ENCODE results near the gene CALML3. TPM values are rescaled to one million over a fixed set of nuclear protein-coding genes. Genes with fewer than 3 reads are reported as not detected.

CALML3 gene
- total RNA-seq, 1 donor from 2014 or later = not detected

DNA sequence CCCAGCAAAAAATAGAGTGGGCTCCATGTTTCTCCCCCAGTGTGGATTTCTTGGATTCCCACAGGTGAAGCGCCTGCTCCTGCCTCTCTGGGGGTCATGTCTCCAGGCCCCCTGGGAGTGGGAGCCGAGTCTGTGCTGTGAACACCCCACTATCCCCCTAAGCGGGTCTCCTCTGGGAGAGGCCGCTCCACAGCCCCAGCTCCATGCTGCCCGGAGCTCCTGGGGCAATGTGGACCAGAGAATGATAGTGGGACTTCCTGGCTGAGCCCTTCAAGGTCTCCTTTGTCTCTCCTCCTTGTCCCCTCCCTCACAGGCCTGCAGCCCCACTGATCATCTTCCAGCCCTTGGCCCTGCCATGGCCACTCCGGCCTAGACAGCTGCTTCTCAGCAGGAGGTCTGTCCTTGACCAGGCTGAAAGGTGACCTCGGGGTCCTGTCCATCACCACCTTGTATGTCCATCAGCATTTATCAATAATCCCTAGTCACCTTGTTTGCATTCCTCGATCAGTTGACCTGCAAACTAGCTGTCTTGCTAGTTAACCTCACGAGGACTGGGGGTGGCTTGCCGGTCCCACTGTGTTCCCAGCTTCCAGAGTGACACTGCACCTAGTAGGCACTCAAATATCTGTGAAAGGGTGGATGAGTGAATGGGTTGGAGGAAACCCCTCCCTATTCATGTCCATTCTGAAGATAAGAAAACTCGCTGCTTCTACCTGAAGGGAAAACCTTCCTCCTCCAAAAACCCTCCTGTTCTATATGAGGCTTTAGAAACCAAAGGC, 776 bp upstream of the CALML3 start:
- DNase-seq (ENCODE audit: low spot score) = peak; percentile 27
- ATAC-seq = no peak

DNA sequence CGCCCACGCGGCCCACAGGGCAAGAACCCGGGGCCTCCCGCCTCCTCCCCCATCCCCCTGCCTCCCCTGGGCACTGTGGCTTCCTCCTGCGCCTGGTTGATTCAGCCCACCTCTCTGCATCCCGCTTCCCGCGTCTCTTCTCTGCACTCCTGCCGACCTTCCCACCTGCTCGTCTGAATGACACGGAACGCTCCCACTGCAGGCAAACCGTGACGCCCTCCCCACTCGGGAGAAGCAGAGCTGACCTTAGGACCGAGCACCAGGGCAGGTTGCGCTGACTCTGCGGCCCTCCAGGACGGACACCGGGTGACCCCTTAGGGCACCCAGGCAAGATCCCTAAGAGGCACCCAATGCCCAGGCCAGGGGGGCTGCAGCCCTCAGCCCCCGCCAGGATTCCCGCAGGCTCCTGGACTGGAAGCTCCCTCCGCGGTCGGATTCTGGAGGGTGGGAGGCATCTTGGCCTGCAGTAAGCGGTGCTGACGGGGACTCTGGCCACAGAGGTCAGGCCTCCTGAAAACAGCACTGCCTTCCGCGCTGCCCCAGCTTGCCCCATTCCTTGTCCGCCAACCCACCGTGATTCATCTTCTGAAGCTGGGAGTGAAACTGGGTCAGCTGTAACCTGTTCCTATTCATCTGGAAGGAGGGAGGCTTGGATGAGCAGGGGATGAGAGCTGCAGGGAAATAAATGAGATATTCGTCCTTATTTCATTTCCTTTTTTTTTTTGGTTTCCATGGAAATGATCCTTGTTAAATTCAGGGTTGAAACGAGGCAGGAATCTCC, 990 bp downstream of the CALML3 start:
- ATAC-seq = no peak
- DNase-seq (ENCODE audit: low spot score) = peak; percentile 41

DNA sequence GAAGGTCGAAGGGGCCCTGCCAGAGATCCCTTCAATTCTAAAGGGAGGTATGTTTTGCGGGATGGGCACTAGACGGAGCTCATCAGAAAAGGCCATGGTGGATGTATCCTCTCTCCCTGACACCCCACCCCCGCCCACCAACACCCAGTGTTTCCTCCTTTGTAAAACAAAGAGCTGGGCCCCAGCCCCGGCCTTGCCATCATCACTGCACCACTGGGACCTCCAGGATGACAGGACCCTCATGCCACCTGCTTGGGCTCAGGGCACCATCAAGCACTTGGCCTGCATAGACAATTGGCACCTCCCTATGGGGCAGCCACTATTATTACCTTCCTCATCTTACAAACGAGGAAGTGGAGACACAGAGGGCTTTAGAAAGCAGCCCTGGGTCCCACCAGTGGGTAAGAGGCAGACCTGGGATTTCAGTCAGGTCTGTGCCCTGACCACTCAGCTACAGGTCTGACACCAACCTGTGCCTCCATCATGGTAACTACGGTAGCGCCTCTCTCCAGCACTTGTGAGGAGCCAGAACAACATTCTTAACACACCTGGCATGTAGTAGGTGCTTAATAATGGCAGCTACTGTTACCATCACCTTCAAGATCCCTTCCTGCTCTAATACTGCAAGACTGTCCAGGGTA, 2.0 kb downstream of the CALML3 start:
- no peak for ATAC-seq
- peak; percentile 40 for DNase-seq (ENCODE audit: low spot score)

DNA sequence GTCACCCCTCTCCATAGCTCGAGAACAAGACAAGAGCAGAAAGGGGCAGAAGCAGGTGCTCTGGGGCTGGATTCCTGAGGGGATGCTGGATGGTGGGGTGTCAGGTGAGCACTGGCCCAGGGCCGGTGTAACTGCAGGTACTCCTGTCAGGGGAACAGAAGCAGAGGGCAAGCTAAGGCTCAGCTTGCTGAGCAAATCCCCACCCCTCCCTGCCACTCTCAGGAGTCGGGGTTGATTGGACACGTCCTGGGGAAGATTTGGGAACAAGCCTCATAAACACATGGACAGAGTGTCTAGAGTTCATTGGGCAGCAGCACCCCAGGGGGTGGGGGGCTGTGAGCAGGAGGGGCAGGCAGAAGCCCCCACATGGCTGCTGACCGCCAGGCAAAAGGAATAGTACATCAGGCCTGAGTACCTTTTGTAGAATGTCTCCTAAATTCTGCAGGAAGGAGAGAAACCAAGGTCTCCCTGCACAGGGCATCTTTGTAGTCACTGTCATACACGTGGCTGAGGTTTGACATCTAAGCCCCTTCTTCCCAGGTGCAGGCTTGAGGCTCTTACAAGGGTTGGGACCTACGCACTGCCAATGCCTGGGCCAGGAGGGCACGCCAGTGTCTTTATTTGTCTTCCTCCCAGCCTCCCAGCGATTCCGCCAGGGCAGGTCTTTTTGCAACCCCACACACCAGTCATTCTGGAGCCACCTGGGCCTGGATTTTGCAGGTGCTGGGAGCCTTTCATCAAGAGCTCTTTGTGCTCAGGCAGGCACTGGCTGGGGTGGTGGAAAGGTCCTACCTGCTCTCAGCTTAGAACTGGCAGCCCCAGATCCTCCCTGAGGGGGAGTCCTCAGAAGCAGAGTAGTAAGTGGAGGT, 2.8 kb downstream of the CALML3 start:
- DNase-seq (ENCODE audit: low spot score) = peak; percentile 78
- peak; percentile 69 for ATAC-seq

DNA sequence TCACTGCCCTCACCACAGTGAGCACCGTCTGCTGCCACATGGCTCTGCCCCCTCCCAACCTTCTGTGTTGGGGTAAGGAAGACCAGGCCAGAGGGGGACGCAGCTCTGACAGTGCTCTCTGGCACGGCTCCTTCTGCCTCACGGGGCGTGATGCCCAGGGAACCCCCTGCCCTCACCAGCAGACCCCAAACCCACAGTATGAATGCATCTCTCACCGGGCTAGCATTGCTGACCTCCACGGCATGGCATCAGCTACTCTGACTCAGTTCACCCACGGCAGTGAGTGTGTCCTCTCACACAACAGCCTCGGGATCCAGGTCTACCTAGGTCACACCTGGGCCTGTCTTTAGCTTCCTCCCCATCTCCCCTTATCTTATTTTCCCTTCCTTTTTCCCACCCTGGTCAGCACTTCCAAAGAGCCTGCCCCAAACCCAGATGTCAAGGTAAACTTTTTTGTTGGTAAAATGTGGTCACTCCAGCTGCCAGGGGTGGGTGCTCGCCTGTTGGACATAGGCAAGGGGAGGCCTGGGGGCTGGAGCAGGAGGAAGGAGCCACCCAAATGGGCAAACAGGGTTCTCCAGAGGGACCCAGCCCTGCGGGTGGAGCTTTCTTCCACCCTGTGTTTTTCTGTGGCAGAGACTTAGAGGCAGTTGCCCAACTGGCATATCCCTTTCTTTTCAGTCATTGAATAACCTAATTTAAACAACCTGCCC, 4.4 kb downstream of the CALML3 start:
- DNase-seq (ENCODE audit: low spot score) (peak; percentile 64), ATAC-seq (peak; percentile 68)

DNA sequence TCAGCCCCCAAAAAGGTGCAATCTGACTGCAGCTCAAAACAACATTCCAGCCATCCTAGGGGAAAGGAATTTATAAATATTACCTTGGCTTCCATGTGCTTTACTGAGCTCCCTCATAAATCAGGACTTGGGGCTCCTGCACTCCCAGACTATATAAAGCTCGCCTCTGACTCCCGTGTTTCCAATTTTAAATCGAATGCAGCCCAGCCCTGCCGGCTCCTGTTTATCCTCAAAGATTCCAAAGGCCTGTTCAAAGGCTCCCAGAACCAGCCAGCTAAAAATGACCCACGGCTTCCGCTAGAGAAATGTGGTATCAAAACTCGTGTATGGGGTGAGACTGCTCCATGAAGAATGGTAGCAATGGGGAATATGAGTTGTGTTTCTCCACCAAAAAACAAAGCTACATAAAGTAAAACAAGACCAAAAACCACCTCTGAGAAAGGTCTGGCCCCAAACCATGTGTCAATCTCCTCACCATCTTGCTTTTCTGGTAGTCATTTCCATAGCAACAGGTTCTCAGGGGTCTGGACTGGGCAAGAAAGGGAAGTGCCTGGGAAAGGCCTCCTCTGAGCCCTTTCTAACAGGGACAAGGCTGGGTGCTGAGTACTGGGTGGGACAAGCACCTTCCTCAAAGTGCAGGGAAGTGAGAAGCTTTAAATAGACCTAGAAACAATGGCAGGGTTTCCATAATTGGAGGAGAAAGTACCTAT, 5.1 kb downstream of the CALML3 start:
- DNase-seq (ENCODE audit: low spot score) (peak; percentile 26), ATAC-seq (peak; percentile 22)

DNA sequence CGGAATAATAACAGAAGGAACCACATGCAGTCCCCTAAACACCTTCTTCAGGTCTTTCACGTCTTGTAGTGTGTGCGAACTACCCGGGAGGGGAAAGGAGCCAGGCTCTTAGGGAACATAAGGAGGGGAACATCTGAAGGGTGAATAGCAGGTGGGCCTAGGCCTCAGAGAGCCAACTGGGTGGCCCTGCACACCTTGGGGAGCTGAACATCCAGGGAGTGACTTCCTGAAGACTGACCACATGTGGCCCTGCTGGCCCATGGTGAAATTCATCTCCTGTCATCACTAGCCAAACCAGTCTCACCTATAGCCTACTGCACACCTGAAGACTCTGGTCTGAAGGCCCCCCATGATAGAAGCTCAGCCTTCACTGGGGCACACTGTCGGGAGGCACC, 5.6 kb downstream of the CALML3 start:
- ATAC-seq (no peak), DNase-seq (ENCODE audit: low spot score) (peak; percentile 38)

DNA sequence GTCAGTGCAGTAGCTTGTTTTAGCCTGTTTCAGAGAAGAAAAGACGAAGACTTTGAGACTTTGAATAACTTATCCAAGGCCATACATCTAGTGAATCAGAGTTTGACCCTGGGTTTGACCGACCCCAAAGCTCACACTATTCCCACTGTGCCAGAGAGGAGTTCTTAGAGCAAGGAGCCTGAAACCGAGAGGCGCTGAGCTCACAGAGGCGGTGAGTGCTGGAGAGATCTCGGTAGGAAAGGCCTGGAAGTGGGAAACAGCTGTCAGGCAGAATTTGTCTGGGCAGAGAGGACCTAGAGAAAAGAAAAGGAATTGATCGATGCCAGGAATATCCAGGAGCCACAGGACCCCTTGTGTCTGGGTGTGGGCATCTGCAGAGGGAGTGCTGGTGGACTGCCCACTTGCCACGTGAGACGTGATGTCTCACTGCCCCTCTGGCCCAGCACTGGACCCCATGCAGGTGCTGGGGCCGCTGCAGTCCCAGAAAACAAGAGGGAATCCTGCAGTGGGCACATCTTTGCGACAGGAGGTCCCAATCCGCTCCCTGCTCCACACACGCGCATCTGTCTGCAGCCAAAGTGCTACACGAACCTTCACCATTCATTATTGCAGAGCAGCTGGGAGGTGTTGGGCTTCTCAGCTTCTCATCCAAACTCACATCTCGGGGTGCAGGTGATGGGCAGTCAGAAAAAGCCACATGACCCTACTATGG, 6.2 kb downstream of the CALML3 start:
- DNase-seq (ENCODE audit: low spot score) = peak; percentile 40

DNA sequence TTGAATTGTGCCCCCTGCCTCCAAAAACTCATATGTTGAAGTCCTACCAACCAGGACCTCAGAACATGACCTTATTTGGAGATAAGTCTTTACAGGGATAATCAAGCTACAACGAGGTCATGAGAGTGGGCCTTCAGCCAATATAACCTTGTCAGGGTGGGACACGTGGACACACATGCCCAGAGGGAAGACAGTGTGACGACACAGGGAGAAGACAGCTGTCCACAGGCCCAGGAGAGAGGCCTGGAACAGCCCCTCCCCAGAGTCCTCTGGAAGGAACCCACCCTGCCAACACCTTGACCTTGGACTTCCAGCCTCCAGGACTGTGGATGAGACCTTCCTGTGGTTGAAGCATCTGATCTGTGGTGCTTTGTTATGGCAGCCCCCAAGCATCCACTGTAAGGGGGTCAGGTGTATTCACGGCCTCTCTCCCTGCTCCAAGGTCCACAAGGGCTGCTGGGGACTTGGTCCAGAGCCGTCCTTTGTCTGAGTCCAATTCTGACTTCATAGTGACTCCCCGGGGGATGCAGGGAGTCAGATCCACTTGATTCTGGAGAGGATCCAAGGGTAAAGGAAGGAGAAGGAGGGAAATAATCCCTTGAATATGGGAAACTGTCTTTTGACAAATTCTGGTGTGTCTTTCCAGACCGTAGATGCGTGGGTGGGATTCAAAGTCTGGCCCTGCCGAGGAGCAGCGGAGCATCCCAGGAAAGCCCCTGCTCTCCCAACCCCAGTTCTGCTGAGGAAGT, 7.0 kb downstream of the CALML3 start:
- DNase-seq (ENCODE audit: low spot score) (peak; percentile 36), ATAC-seq (no peak)

More for the DNA sequence above, 6.2 kb downstream of the CALML3 start:
- no peak for ATAC-seq

DNA sequence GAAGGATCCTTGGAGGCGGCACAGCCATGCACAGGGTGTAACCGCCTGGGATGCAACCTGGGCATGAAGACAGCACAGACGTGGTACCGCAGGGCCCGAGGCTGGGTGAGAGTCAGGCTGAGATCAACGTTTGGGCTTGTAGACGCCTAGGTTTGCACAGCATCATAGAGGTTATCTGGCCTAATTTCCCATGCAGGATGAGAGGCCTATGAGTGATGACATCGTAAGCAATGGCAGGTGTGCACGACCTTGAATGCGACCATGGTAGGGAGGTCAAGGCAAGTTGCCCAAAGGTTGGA, 7.5 kb downstream of the CALML3 start:
- ATAC-seq = no peak

DNA sequence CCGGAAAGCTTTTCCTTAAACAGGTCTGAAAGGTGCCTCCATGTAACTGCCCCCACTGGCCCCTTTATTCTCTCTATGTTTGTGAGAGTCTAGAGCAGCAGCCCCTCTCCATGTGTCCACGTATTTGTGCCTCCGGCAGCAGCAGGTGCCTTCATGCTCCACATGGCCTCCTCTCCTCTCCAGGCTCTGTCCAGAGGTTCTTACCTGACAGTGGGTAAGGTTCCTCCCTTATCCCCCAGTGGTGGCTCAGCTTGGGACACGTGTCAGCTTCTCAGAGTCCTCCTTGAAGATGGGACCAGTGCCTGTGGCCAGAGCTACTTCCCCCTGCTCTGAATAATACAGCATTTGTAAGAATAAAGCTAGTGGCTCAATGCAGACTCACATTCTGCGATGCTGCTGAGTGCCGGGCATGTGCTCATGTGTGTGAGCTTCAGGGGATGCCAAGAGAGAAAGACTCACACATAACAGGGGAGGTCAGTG, 7.9 kb downstream of the CALML3 start:
- peak; percentile 24 for DNase-seq (ENCODE audit: low spot score)

More for the DNA sequence above, 7.5 kb downstream of the CALML3 start:
- no peak for DNase-seq (ENCODE audit: low spot score)

DNA sequence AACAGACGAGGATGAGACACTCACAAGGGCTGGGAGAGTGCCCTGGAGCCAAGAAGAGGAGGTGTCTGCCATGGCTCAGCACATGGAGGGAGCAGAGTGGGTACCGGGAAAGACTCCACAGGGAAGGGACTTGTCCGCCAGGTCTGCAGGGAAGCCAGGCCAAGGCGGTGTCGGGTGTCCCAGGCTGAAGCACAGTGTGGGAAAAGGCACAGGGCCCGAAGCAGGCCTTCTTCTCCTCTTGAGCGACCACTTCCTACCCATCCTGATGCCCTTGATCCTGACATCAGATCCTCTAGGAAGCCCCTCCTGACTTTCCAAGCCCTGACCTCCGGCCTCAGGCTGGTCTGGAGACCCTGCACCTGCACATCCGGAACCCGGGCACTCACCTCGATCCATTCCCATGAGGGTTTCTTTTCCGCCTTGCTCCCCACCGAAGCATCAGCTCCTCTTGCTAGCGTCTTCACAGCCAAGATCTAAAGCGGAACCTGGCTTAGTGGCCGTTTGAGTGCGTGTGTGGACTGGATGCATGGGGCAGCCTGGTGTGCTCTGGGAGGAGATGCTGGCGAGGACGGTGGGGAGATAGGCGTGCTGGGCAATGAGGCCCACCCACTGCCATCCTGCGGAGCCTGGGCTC, 8.5 kb downstream of the CALML3 start:
- DNase-seq (ENCODE audit: low spot score) (peak; percentile 35), ATAC-seq (no peak)

More for the DNA sequence above, 7.9 kb downstream of the CALML3 start:
- no peak for ATAC-seq

DNA sequence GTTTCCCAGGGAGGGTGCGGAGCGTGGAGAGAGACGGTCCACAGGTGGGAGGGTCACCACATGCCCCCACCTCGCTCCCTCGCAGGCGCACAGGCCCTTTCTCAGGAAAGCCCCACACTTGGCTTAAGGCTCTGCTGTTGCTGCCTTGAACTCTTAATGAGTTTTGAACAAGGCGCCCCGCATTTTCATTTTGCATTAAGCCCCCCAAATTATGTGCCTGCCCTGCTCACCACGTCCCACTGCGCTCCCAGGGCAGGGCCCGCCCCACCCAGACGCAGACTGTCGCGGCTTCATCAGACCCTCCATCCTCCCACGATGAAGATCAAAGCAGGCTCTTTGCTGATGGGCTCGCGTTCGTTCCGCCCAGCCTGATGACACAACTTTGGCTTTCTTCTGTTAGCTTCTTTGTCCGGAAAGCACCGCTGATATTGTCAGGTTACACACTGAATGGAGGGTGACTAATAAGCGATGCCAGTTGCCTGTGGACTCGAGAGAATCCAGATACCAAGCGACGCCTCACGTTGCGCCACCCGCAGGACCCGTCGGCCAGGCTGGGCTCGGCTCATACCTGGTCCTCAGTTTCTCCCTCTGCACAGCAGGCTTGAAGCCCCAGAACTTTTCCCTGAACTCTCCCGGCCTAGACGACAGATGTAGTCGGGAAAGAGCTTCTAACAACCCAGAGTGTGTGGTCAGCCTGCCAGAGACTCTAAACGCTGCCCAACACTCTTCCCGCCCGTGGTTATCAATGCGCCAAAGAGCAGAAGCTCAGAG, 9.5 kb downstream of the CALML3 start:
- ATAC-seq (peak; percentile 47), DNase-seq (ENCODE audit: low spot score) (no peak)

DNA sequence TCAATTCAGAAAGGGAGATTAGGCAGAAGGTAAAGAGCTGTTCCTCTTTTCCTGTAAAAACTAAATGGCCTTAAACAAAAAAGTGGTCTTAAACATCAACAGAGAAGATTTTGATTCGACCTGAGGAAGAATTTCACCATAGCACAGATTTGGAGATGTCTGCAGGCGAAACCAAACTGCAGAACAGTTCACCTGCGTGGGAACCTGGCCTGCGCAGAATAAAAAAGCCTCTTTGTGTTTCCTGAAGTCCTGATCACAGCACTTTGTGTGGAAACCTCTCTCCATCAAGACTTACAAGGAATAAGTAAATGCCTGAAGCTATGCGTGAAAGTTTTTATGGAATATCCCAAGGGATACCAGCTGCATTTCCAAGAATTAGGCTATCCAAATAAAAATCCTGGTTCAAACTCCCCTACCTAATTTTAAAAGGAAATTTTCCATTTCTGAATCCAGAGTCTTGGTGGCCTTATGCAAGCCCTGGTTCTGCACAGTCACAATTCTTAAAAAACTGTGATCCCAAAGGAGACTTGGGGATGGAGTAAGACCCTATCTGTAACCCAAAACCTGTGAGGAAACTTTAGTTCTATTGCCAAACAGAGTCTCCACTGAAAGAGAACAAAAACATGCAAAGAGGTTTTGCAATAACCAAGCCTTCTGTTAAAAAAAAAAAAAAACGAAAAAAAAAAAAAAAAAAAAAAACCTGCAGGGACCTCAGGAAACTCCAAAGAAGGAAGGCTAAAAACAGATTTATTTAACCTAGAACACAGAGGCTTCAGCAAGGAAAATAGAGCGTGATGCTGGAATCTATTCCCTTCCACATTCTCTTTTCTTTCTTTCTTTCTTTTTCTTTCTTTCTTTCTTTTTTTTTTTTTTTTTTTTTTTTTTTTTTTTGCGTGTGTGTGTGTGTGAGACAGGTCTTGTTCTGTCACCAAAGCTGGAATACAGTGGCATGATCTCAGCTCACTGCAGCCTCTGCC, 10.4 kb downstream of the CALML3 start:
- ATAC-seq = peak; percentile 53
- DNase-seq (ENCODE audit: low spot score) = no peak

DNA sequence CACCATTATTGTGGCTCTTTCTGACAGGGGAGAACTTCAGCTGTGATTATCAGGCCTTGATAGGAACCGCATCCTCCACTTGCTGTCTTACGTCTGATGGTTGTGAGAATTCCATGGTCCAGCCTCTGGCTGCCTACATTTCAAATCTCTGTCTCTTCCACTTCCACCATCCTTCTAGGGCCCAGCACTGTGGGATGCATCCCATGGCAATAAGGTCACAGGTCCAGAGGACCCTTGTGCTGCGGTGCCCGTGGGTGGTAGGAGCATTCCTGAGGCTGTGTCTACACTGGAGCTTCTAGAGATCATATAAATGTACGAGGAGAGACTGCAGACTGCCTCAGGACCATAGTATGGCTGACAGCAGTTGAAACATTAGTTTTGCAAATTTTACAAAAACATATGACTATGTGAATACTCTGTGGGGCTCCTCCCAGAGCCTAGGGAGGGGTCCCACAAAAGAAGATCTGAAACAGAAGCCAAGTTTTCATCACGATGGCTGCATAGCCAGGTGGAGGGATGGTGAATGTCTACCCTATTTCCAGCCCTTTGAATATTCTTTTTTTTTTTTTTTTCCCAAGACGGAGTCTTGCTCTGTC, 11.8 kb downstream of the CALML3 start:
- DNase-seq (ENCODE audit: low spot score) (no peak), ATAC-seq (no peak)

Measured in left lobe of liver (tissue), 2 donors.